K562 (cell line): Measurements from ENCODE around the gene LAMA3. TPM values are rescaled to one million over a fixed set of nuclear protein-coding genes. Genes with fewer than 3 reads are reported as not detected.

ENCODE experiments used
- ATAC-seq: fragments of 200-7000 bp; cut with Tn5 transposase; 3 replicates; pipeline ENCODE4 v1.9.1; 2020; ENCODE audit warnings: moderate library complexity
- BruUV-seq: library from RNA; stranded (reverse); fragments of 400-500 nt; replicated peaks from 2 replicates; lab custom pipeline; 2021; lab: Mats Ljungman, UMichigan
- CTCF ChIA-PET: fragments of 300-600 bp; formaldehyde crosslinking; extraction: SDS; loops from one replicate; lab custom pipeline; 2021; ENCODE audit warnings: low intra/inter-chr PET ratio; lab: Yijun Ruan, JAX
- POLR2A ChIA-PET: fragments of 300-600, 350-650 bp; sonication (Branson Sonifier 250); formaldehyde crosslinking; extraction: SDS; loops from one replicate; lab custom pipeline; 2021; ENCODE audit warnings: antibody characterized with exemption, inconsistent platforms; lab: Yijun Ruan, JAX
- DNase-seq, 4 experiments: peaks; one replicate each; pipeline versions ENCODE4 v3.0.0 to v3.0.0-alpha.2; 2011 to 2018; ENCODE audit warnings: low spot score in 3 of 4, mixed read lengths in 3 of 4; ENCODE audit errors: extremely low read depth in 1 of 4
- FAIRE-seq: peaks from 2 replicates; lab custom pipeline; 2011; peaks lifted over from hg19 to GRCh38; lab: Jason Lieb, UNC
- H2AFZ ChIP-seq: 2 replicates; pipeline ENCODE4 v1.6.0; 2011; ENCODE audit warnings: low read depth, low read length, control low read depth, inconsistent platforms
- H3K27ac ChIP-seq: fragments of 200-600 bp; 3 replicates; pipeline ENCODE4 v1.8.0; 2011; ENCODE audit warnings: low read depth, mild to moderate bottlenecking, control low read depth, inconsistent platforms, low read length, moderate library complexity, mixed read lengths; ENCODE audit errors: extremely low read depth
- H3K27me3 ChIP-seq, 2 experiments: fragments of 300-600 bp in 1 of 2; 2 replicates in 1 of 2; 3 replicates in 1 of 2; pipeline versions ENCODE4 v1.6.0 to v1.8.0; 2011; ENCODE audit warnings: inconsistent platforms in 2 of 2, low read length in 2 of 2, mild to moderate bottlenecking in 1 of 2, mixed read lengths in 1 of 2, moderate library complexity in 1 of 2; ENCODE audit not compliant: control insufficient read depth in 2 of 2, insufficient read depth in 2 of 2
- H3K36me3 ChIP-seq: fragments of 300-600 bp; 3 replicates; pipeline ENCODE4 v1.8.0; 2011; ENCODE audit warnings: mild to moderate bottlenecking, low read length, inconsistent platforms; ENCODE audit not compliant: control insufficient read depth, insufficient read depth
- H3K4me1 ChIP-seq, 2 experiments: fragments of 200-600 bp in 1 of 2; replicated peaks in 1 of 2; 2 replicates in 1 of 2; 3 replicates in 1 of 2; pipeline versions ENCODE4 v1.5.1 to v1.8.0; 2011; ENCODE audit warnings: inconsistent platforms in 2 of 2, low read length in 2 of 2, mild to moderate bottlenecking in 1 of 2, mixed read lengths in 1 of 2, moderate library complexity in 1 of 2; ENCODE audit not compliant: control insufficient read depth in 2 of 2, insufficient read depth in 2 of 2
- H3K4me2 ChIP-seq: 2 replicates; pipeline ENCODE4 v1.6.1; 2011; ENCODE audit warnings: low read length, control low read depth, inconsistent platforms, mixed read lengths; ENCODE audit not compliant: insufficient read depth
- H3K4me3 ChIP-seq: fragments of 200-600 bp; sonication (generic), shearing (Covaris generic); 2 replicates; pipeline ENCODE4 v1.5.1; 2016; ENCODE audit warnings: control low read depth, inconsistent platforms
- H3K79me2 ChIP-seq: fragments of 200-600 bp; 3 replicates; pipeline ENCODE4 v1.8.0; 2011; ENCODE audit warnings: low read length, inconsistent platforms; ENCODE audit not compliant: control insufficient read depth, insufficient read depth
- H3K9ac ChIP-seq, 2 experiments: 2 replicates each; pipeline versions ENCODE4 v1.6.0 to v1.6.1; 2011; ENCODE audit warnings: low read depth in 2 of 2, low read length in 2 of 2, control low read depth in 1 of 2, inconsistent platforms in 1 of 2, mild to moderate bottlenecking in 1 of 2, mixed read lengths in 1 of 2; ENCODE audit not compliant: insufficient read depth in 1 of 2
- H3K9me1 ChIP-seq: one replicate; pipeline ENCODE4 v1.6.0; 2011; ENCODE audit warnings: inconsistent platforms, mild to moderate bottlenecking, low read length, moderate library complexity; ENCODE audit not compliant: control insufficient read depth, insufficient read depth
- H3K9me3 ChIP-seq: replicated peaks from 2 replicates; pipeline ENCODE4 v1.5.1; 2011; ENCODE audit warnings: low read depth, low read length, inconsistent platforms; ENCODE audit not compliant: control insufficient read depth, insufficient read depth
- H4K20me1 ChIP-seq: replicated peaks from 2 replicates; pipeline ENCODE4 v1.6.1; 2011; ENCODE audit warnings: low read length, inconsistent platforms, mixed read lengths; ENCODE audit not compliant: control insufficient read depth, insufficient read depth
- CHD7 ChIP-seq: fragments of 200-600 bp; sonication (generic); IDR thresholded peaks from one replicate; pipeline ENCODE4 v1.6.1; 2012; ENCODE audit warnings: mild to moderate bottlenecking, low read depth, low read length, inconsistent platforms
- CSDE1 ChIP-seq, 2 experiments: fragments of 450-650 bp; IDR thresholded peaks; 2 replicates each; pipeline ENCODE4 v1.6.1; 2016; ENCODE audit warnings: mild to moderate bottlenecking in 1 of 2
- CXXC5 ChIP-seq: fragments of 250-450 bp; sonication (Bioruptor Pico); IDR thresholded peaks from 2 replicates; pipeline ENCODE4 v1.8.0; 2022; ENCODE audit warnings: inconsistent platforms, mild to moderate bottlenecking, moderate library complexity
- HNRNPK ChIP-seq: fragments of 200-400 bp; formaldehyde crosslinking; IDR thresholded peaks from one replicate; pipeline ENCODE4 v1.6.1; 2018; ENCODE audit warnings: mild to moderate bottlenecking, low read depth, low read length; ENCODE audit not compliant: poor library complexity, severe bottlenecking
- ILF3 ChIP-seq: fragments of 450-650 bp; IDR thresholded peaks from 2 replicates; pipeline ENCODE4 v1.6.1; 2018; ENCODE audit warnings: antibody characterized with exemption, mild to moderate bottlenecking, moderate library complexity, borderline replicate concordance
- KLF13 ChIP-seq: fragments of 450-650 bp; IDR thresholded peaks from 2 replicates; pipeline ENCODE4 v1.6.1; 2016; ENCODE audit warnings: missing genetic modification characterization, low read depth, mild to moderate bottlenecking, missing compliant biosample characterization, moderate library complexity, borderline replicate concordance
- RB1 ChIP-seq: fragments of 450-650 bp; IDR thresholded peaks from 2 replicates; pipeline ENCODE4 v1.6.1; 2017; ENCODE audit warnings: low read depth, mild to moderate bottlenecking
- TAF1 ChIP-seq: IDR thresholded peaks from 2 replicates; pipeline ENCODE4 v1.6.1; 2011; ENCODE audit warnings: mild to moderate bottlenecking, low read length, moderate library complexity; ENCODE audit not compliant: insufficient read depth, control insufficient read depth, severe bottlenecking; ENCODE audit errors: extremely low read depth
- ZBTB2 ChIP-seq: fragments of 450-650 bp; IDR thresholded peaks from 2 replicates; pipeline ENCODE4 v1.6.1; 2016; ENCODE audit warnings: antibody characterized with exemption
- ZFP30 ChIP-seq: fragments of 250-450 bp; sonication (Bioruptor Pico); IDR thresholded peaks from 2 replicates; pipeline ENCODE4 v1.8.0; 2022; ENCODE audit warnings: moderate library complexity, mild to moderate bottlenecking, inconsistent platforms, borderline replicate concordance
- WGBS: fragments of 100-300 bp; shearing (Covaris generic); methylation state at CpG from one replicate; pipeline ENCODE4 v1.1.6; 2016; ENCODE audit warnings: low coverage, mixed read lengths; ENCODE audit not compliant: insufficient coverage; ENCODE audit errors: missing lambda C conversion rate; 5-methylcytosine and 5-hydroxymethylcytosine counted together
- in situ Hi-C: fragments of 300-500 bp; cut with MboI; formaldehyde crosslinking; loops from 4 replicates; pipeline ENCODE4 v1.15.0; 2018; ENCODE audit warnings: inconsistent platforms, mixed read lengths
- intact Hi-C: fragments of 100-400 bp; cut with micrococcal nuclease; formaldehyde crosslinking; loops from 2 replicates; pipeline ENCODE4 v1.14.2; 2022
- polyA plus RNA-seq, 8 experiments: library from polyadenylated mRNA; depleted of rRNA in 4 of 8; stranded (reverse) in 5 of 8; unstranded in 3 of 8; fragments of >200 nt; fragmentation: Nextera tagmentation in 2 of 8; fragmentation: Illumina TruSeq in 1 of 8; extraction: Ambion mirVana in 2 of 8; extraction: Trizol in 1 of 8; gene quantifications; 2 replicates each; pipeline versions ENCODE4 v1.2.1 to v1.2.3, GENCODE V29; 2011 to 2014; ENCODE audit warnings: inconsistent platforms in 1 of 8, missing spikeins in 1 of 8
- total RNA-seq, 7 experiments: library from RNA; depleted of rRNA in 6 of 7; stranded (reverse); fragments of >200 nt in 6 of 7; fragmentation: Illumina TruSeq in 2 of 7; extraction: Trizol in 2 of 7; gene quantifications; 2 replicates each; pipeline versions ENCODE4 v1.2.1 to v1.2.3, GENCODE V29; 2011 to 2021; ENCODE audit warnings: low replicate concordance in 1 of 7

Gene LAMA3
- total and polyA plus RNA-seq, 9 of the 15 experiments (the other 6 are each of a cell fraction or from before 2014, with no cell fraction given), result 0.07 TPM; not detected in 8

DNA sequence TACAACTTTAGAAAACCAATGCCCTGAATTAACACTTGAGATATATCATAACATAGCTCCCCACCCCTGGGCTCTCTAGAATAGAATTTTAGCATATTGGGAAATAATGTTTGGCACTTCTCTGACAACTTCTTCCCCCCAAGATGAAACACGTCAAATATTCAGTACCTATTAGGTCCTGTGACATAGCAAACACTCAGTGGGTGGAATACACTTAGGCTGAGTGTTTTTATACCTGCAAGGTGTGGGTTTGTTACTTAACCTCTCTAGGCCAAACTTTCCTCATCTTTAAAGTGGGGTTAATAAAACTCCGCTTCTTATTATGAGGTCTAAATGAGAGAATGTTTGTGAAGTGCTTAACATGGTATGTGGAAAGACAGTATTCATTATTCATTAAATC is 56.1 kb downstream of the LAMA3 start:
- ChIA-PET CTCF (no interaction called here), POLR2A (no interaction called here)
- Histone ChIP-seq H4K20me1 (no peaks in the 10 kb centered on the region), H3K27ac (no peak overlapping the region), H2AFZ (no peak overlapping the region), H3K4me2 (no peak overlapping the region), H3K9ac (no peak overlapping the region), H3K9me1 (no peaks in the 10 kb centered on the region), H3K79me2 (no peaks in the 10 kb centered on the region), H3K9me3 (no peaks in the 10 kb centered on the region), H3K27me3 (no peaks in the 10 kb centered on the region; a peak in 1 of 5 replicates), H3K4me1 (no peaks in the 10 kb centered on the region), H3K4me3 (no peak overlapping the region), H3K36me3 (no peaks in the 10 kb centered on the region)
- DNase-seq, result no peak
- ATAC-seq, result no peak
- no TSS peak for BruUV-seq
- in situ Hi-C loops, result no loop called here
- no peak for FAIRE-seq
- WGBS, result 0% methylated on average over 2 of the region's 2 CpGs
- intact Hi-C loops, result no loop called here
- TF ChIP-seq ZFP30 (CRISPR knock-in tag) (no peak), HNRNPK (no peak), KLF13 (tag) (no peak), TAF1 (no peak), ILF3 (no peak), CSDE1 (IDR thresholded peaks at IDR 0.05) (no peak), ZBTB2 (no peak), CHD7 (no peak), CXXC5 (CRISPR knock-in tag) (no peak), RB1 (no peak)
